GM21360 (cell line): ENCODE results near the gene WDR87.

Experiments
- ATAC-seq: cut with Tn5 transposase; IDR thresholded peaks from one replicate; pipeline ENCODE4 v1.9.1; 2021; ENCODE audit warnings: mild to moderate bottlenecking, moderate library complexity; ENCODE audit not compliant: unreplicated experiment

Gene WDR87

DNA sequence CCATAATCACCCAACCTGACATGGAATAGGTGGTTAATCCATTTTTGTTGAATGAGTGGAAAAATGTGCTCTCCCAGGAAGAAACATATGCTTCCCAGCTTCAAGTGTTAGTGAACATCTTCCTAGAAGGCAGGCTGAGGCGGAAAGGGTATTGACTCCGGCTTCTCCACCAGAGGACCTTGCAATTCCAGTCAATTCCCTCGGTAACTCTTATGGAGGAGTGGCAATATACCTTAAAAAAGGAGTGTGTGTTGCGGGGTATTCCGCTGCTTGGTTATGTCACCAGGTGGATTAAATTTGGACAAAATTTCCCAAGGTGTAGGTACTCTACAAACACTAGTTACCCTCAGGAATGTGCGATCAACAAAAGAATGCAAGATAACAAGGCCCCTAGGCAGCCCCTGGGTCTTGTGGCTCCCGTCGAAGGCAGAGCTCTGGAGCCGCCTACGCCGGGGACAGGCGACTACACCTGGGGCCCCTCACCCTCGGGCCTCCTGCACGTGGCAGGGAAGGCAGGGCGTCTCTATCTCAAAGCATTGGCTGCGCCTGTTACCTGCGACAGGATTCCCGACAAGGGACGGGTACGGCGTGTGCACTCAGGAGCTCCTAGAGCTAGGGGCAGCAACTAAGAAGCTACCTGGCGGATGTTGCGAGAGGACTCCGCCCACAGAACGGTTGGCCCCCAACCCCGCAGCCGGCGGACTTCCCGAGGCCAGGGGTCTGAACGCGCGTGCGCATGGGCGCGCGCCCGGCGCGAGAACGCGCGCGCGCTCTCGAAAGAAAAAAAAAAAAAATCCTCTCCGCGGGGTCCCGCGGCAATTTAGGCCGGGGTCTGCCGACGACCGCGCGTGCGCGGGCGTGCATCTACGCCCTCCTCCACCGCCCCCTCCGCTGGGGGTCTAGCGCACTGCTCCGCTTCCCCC, at the start of gene WDR87:
Gene WDR87, minus strand, starts transcription at position 649 of the 923 bp plus-strand sequence. CDS start 8,355 bp downstream, outside the sequence.
- peak; percentile 7 for ATAC-seq

DNA sequence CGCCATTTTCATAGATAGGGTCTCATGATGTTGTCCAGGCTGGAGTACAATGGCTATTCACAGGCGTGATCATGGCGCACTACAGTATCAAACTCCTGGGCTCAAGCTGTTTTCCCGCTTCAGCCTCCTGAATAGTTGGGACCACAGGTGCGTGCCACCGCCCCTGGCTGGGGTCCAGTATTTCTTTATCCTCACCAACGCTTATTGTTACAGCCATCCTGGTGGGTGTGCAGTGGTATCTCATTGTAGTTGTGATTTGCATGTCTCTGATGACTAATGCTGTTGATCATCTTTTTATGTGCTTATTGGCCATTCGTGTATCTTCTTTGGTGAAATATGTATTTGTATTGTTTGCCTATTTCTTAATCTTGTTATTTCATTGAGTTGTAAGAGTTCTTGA, 49.6 kb upstream of the WDR87 start:
- no peak for ATAC-seq

DNA sequence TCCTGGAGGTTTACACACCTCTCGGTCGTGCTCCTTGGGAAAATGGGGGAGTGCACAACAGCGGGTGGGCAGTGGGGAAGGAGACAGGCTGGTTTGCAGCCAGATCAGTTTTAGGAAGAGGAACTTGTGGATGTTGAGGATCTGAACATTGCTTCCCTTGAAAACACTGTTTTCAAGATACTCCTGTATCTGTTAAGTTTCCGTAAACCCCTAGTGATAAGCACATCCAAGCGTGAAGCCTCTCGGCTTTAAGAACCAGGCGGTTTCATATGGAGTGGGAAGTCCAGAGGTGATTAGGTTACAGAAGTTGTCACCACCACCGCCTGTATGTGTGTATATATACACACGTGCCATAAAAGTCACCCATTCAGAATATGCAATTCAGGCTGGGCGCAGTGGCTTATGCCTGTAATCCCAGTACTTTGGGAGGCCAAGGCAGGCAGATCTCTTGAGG, 48.1 kb upstream of the WDR87 start:
- ATAC-seq: no peak

DNA sequence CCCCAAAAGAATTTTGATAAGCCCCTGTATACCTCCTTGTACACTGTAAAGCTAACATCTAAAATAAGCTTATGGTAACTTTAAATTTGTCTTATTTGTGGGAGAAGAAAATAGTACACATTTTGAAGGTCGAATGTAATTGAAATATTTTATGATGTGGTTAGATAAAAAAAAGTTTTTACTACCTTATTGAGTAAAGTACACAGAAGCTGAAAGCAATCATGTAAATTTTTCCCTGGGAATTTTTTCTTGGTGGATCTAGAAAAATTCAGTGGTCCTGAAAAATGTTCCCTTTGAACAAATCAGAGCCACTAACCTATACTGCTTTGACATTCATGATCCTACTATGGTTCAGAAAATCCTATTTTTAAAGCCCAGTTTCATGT, 47.5 kb upstream of the WDR87 start:
- ATAC-seq: no peak

DNA sequence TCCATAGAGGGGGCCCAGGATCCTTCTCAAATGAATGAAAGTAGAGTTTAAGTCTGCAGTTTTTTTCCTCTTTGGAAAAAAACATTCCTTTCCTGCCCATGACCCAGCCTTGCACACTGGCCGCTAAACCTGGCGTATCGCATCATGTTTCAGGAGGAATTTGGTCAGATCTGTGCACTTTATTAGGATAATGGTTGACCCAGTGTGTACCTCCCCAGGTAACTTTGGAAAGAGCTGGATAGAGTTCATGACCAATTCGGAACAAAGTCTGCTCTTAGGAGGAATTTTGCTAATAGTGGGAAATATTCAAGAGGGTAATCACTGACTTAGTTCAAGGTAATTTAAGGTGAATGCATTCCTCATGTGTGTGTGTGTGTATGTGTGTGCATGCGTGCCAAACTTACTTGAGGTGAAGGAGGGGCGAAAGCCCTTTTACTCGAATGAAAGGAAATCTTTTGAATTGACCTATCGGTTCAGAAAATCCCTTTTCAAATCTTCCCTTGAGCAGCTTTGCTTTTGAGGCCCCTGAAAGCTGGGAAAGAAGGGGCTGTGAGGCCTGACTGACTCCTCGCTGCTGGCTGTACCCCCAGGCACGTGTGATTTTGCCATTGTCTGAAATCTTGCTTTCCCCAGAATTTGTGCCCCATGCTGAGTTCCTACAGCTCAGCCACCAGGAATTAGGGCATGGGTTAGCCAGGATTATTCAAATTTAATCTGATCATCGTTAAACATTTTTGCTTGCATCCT, 47.0 kb upstream of the WDR87 start:
- ATAC-seq: no peak

DNA sequence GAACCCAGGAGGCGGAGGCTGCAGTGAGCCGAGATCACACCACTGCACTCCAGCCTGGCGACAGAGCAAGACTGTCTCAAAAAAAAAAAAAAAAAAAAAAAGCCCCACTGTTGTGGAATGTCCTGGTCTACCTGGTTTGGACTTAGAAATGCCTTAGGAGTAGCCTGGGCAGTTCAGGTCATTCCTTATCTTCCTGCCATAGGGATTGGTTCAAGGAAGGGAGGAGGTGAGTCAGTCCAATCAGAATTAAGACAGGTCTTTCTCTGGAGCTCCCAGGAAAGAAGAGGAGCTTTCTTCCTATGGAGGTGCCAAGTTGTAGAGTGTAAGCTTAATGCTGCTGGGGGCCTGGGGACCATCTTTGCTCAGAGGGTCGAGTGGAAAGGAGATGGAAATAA, 45.4 kb upstream of the WDR87 start:
- no peak for ATAC-seq

DNA sequence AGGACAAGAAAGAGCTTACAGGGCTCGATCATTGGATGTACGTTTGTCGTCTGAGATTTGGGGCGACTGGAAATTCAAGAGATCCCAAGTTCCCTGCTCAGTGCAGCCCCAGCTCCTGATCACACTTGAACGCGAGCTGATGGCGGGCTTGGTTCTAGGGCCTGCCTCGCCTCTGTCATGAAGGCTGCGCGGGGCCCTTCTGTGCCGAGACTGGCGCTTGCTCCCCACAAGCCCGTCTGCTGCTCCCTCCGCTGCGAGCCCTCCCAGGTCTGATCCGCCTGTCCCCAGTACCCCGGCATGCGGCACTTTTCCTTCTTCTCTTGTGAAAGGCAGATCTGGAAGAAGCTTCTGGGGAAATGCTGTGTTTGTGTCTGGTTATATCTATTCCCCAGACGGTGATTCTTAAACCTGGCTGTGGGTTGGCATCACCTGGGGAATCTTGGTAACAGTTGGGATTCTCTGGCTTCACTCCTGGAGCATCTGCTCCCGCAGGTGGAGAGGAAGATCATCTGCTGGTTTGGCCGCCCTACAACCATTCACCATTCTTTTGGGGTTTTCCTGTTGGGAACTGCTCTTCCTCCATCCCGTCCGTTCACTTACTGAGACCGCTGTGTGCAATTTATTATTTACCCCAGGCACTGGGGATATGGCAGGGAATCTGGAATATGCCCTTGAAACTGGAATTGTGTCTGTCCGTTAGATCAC, 44.2 kb upstream of the WDR87 start:
- ATAC-seq: no peak

DNA sequence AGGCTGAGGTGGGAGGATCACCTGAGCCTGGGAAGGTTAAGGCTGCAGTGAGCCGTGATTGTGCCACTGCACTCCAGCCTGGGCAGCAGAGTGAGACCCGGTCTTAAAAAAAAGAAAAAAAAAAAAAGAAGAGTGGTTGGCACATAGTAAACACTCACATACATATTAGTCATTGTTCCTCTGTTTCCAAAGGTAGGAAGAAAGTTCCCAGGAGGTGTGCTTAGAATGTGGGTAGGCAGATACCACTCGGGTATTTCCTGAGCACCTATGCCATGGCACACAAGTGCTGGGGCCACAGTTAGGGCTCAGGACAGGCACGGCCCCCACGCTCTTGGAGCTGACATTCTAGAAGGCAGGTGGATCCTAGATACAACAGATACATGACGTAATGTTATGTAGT, 42.0 kb upstream of the WDR87 start:
- no peak for ATAC-seq

DNA sequence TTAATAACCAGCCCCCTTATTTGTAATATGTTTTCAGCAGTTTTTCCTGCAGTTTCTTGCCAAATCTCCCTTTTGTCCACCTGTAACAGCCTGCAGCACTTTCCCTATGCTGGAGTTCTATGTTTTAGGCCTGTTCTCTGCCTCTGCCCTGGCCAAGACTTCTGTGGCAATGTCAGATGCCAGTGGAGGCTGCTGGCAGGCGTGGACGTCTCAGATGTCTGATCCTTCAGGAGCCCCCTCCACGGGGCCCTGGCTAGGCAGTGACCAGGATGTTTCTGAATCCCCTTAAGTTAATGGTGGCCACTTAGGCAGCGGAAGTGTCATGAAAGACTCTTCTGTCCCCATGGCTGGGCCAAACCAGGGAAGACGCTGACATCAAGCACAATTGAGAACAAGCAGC, 41.4 kb upstream of the WDR87 start:
- ATAC-seq: no peak

DNA sequence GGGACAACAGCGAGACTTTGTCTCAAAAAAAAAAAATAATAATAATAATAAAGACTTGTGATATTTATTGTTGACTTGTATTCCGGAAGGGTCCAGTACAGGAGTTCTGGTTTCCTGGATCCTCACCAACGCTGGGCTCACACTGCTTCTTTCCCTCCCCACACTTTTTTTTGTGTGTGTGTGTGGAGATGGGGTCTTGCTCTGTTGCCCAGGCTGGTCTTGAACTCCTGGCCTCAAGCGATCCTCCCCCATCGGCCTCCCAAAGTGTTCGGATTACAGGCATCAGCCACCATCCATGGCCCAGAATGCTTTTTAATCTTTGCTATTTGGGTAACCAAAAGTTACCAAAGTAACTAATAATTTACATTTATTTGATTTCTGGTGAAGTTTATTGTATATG, 39.7 kb upstream of the WDR87 start:
- no peak for ATAC-seq

DNA sequence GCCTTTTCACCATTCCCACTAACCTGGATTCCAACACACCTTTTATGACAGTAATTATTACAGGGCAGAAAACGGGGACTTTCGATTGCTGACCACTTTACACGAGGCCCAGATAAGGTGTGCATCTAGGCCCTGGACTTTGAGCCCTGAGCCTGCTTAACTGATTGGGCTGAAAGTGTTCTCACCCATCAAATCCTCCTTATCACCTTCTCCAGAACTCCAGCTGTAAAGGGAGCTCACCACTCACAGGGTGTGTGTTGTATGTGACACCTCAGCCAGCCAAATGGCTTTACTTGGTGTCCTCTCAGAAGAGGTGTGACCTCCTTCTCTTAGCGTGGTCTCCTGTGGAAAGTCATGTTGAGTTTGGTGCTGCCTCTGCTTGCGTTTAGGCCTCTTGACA, 37.1 kb upstream of the WDR87 start:
- no peak for ATAC-seq

DNA sequence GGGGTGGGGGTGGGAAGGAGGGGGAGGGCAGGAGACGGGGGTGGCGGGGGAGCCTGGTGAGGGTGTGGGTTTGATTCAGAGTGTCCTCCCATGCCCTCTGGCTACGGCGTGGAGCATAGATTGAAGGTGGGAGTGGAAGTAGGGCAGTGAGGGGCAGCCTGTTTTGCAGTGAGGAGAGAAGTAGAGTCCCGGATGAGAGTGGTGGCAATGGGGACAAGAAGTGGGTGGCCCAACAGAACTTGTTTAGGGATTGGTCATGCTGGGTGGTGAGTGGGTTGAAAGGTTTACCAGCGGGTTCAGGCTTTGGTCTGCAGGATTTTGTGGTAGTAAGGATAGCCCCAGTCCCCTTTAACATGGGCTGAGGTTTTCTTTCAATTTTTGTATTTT, 36.1 kb upstream of the WDR87 start:
- ATAC-seq: no peak

DNA sequence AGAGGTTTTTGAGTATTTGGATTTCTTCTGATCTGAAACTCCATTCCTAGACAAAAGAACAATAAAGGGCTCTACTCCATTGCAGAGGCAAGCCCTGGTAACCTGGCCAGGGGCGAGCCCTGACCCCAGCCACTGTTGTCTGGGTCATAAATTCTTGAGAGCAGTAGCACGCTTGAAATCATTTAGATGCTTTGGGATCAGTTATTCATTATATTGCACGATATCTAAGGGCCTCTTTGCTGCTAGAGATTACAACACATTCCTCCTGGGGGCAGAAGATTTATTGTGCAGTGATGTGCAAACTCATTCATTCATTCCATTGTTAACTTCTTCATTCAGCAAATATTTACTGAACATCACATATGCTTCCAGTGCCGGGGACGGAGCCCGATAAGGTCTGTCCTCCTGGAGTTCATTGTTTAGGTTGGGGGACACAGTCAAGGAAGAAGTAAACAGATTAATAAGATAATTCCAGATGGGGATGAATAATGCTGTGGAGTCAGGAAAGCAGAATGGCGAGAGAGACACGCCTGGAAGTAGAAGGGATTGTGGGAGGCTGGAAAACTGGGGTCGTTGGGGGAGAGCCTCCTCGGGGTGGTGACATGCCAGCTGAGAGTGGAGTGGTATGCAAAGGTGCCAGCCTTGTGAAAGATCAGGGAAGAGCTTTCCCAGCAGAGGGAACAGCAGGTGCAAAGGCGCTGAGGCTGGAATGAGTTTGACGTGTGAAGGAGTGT, 35.6 kb upstream of the WDR87 start:
- no peak for ATAC-seq

DNA sequence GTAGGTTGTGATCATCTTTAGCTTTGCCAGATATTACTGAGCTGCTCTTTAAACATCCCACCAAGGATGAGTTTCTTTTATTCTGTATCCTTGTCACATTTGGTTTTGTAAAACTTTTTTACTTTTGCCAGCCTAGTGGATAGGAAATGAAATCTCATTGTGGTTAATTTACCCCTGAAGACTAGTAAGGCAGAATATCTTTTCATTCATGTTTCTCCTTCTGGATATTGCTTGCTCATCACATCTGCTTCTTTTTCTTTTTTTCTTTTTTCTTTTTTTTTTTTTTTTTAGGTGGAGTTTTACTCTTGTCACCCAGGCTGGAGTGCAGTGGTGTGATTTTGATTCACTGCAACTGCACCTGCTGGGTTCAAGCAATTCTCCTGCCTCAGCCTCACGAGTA, 32.0 kb upstream of the WDR87 start:
- ATAC-seq: no peak

DNA sequence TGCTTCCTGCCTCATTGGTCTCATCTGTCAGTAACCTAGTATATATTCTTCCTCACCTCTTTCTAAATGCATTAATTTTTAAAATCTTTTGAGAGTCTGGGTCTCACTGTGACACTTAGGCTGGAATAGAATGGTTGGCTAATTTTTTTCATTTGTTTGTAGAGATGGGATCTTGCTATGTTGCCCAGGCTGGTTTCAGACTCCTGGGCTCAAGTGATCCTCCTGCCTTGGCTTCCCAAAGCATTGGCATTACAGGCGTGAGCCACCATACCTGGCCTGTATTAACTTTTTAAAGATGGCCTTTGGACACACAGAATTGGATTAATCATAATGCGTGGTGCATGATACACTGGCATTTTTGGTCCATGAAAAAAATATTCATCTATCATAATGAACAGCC, 30.5 kb upstream of the WDR87 start:
- ATAC-seq: no peak

DNA sequence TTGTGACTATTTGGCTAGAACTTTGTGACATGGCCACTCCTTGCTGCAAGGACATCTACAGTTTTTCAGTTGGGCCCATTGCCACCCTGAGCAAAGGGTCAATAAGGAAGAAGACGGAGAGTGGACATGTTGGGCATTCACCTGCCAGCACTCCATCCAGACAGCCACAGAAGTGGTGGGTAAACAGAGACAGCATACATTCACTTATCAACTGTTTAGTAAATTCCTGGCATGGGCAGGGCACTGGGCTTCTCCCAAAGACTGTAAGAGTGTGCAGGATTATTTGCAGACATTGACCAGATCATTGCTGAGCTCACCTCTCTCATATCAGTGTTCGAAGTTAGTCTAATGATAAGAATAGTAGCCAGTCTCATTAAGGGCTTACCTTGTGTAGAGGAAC, 29.8 kb upstream of the WDR87 start:
- ATAC-seq: no peak

DNA sequence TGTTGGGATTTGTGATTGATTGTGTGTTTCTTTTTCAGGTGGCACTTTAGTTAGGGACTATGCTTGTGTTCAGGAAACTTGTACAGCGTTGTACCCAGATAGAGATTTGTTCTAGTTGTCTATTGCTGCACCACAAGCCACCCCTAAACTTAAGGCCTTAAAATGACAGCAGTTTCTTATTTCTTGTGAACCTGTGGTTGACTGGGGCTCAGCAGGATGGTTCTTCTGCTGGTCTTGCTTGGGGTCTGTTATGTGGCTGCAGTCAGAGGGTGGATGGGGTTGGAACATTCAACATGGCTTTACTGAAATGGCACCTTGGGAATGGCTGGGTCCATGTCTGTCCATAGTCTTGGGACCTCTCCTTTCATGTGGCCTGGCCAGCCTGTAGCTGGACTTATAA, 28.9 kb upstream of the WDR87 start:
- ATAC-seq: no peak

DNA sequence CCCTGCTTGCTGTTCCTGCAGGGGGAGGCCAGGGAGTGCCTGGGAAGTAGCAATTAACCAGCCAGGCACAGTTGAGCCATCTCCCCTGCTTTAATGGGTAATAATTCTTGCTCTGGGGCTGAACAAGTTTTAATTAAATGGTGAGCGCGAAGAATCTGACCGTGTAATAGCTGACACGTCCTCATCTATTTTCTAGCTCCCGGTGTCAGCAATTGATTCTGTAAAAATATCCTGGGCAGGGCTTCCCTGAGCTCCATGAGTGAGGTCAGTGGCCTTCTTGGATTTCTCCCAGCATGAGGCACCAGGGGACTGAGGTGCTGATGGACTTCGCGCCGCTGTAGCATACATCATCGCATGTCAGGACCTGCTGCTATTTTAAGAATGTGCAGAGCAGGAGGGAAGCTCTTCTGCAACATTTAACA, 27.6 kb upstream of the WDR87 start:
- no peak for ATAC-seq

DNA sequence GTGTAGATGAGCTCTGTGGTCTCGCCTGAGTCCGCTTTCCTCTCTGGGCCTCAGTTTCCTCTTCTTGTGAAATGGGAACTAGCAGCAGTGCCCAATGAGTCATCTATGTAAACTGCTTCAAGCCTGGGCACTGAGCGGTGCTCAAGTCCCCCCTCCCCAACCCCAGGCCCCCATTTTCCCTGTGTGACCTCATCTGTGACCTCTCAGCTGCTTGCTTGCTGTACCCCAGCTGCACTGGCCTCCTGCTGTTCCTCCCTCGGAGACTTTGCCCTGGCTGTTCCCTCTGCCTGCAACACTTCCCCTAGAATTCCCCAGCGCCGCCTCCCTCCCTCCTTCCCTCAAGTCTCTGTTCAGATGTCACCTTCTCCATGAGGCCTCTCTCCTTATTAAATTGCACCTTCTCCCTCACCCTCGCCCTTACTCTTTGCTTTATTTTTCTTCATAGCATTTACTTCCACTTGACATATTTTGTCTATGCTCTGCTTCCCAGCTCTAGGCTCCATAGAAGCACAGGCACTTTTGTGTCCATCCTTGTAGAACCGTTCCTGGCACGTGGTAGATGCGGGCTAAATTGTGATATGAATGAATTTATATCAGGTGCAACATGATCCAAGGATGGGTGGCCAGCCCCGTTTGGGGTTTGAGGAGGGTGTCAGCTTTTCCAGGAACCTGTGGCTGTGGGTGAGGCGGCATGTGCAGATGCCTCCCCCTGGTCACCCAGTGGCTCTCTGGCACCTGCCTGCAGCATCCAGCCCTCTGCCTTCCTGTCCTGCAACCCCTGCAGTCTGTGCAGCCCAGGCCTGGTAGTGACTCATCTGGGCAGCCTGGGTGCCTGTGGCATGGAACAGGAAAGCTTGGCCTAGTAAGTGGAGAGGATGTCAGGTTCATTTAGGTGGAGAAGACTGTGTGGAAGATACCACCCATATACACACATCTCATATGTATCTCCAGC, 26.9 kb upstream of the WDR87 start:
- no peak for ATAC-seq
